ENCODE data around the gene GRIN3A. TPM values are rescaled to one million over a fixed set of nuclear protein-coding genes. Genes with fewer than 3 reads are reported as not detected.

GRIN3A gene
- total RNA-seq, 1 experiment from 2014 or later, result 0.03 TPM

GRCh38 chr9:101689039-101689438 lies 49.4 kb downstream of the GRIN3A start:
- no peaks in the 10 kb centered on the region for H3K9me3 ChIP-seq (ENCODE audit: control insufficient read depth, insufficient read depth, low read depth, low read length)
- ChIA-PET CTCF (no interaction called here), POLR2A (no interaction called here)
- intact Hi-C loops (cut with micrococcal nuclease; ENCODE audit: unreplicated experiment), result no loop called here
- H3K27me3 ChIP-seq (ENCODE audit: control insufficient read depth, insufficient read depth, low read length), result no peaks in the 10 kb centered on the region
- TF ChIP-seq POLR2AphosphoS5 (IDR thresholded peaks at IDR 0.05; ENCODE audit: low read depth, low read length) (no peak), TCF7L2 (IDR thresholded peaks at IDR 0.05; ENCODE audit: low read depth, low read length) (no peak)
- no peak for DNase-seq (ENCODE audit: low read depth, low spot score)
- in situ Hi-C loops (cut with HindIII; ENCODE audit: low pct_unique_long_range_greater_than_20kb, low sequenced_read_pairs), result no loop called here
- H3K36me3 ChIP-seq (ENCODE audit: control insufficient read depth, insufficient read depth, low read length), result no peaks in the 10 kb centered on the region
- H3K27ac ChIP-seq (ENCODE audit: low read length), result no peak overlapping the region
- no peak overlapping the region for H3K4me3 ChIP-seq (ENCODE audit: low read depth in 2 of 2, low read length in 2 of 2)
- no peak for ATAC-seq
- BruUV-seq (replicated peaks), result no TSS peak
- no peaks in the 10 kb centered on the region for H3K4me1 ChIP-seq (ENCODE audit: control insufficient read depth, insufficient read depth, low read length)

GRCh38 chr9:101684665-101685064 lies 53.8 kb downstream of the GRIN3A start:
- no peak for TF ChIP-seq SIN3A (IDR thresholded peaks at IDR 0.05; ENCODE audit: borderline replicate concordance, insufficient read depth, low read depth, low read length)
- no peak for TF ChIP-seq POLR2AphosphoS5 (IDR thresholded peaks at IDR 0.05; ENCODE audit: low read depth, low read length)
- TF ChIP-seq CTCF (IDR thresholded peaks at IDR 0.05), result no peak
- no peak for TF ChIP-seq TCF7L2 (IDR thresholded peaks at IDR 0.05; ENCODE audit: low read depth, low read length)
- no peaks in the 10 kb centered on the region for H3K36me3 ChIP-seq (ENCODE audit: control insufficient read depth, insufficient read depth, low read length)
- ATAC-seq (no peak), DNase-seq (ENCODE audit: low read depth, low spot score) (no peak)
- ChIA-PET POLR2A (no interaction called here), CTCF (no interaction called here)
- H3K27ac ChIP-seq (ENCODE audit: low read length), result no peak overlapping the region
- H3K27me3 ChIP-seq (ENCODE audit: control insufficient read depth, insufficient read depth, low read length), result no peaks in the 10 kb centered on the region
- H3K9me3 ChIP-seq (ENCODE audit: control insufficient read depth, insufficient read depth, low read depth, low read length), result no peaks in the 10 kb centered on the region
- BruUV-seq (replicated peaks), result no TSS peak
- H3K4me1 ChIP-seq (ENCODE audit: control insufficient read depth, insufficient read depth, low read length), result no peaks in the 10 kb centered on the region
- intact Hi-C loops (cut with micrococcal nuclease; ENCODE audit: unreplicated experiment) (no loop called here), in situ Hi-C loops (cut with HindIII; ENCODE audit: low pct_unique_long_range_greater_than_20kb, low sequenced_read_pairs) (no loop called here)
- H3K4me3 ChIP-seq (ENCODE audit: low read depth in 2 of 2, low read length in 2 of 2), result no peak overlapping the region

- intact Hi-C loops (cut with micrococcal nuclease; ENCODE audit: unreplicated experiment), result no loop called here
- no peaks in the 10 kb centered on the region for H3K9me3 ChIP-seq (ENCODE audit: control insufficient read depth, insufficient read depth, low read depth, low read length)
- in situ Hi-C loops (cut with HindIII; ENCODE audit: low pct_unique_long_range_greater_than_20kb, low sequenced_read_pairs), result no loop called here
- no peak for ATAC-seq
- no peaks in the 10 kb centered on the region for H3K36me3 ChIP-seq (ENCODE audit: control insufficient read depth, insufficient read depth, low read length)
- no peak overlapping the region for H3K4me3 ChIP-seq (ENCODE audit: low read depth in 2 of 2, low read length in 2 of 2)
- no peak overlapping the region for H3K27ac ChIP-seq (ENCODE audit: low read length)
- no TSS peak for BruUV-seq (replicated peaks)
- CTCF ChIA-PET, result no interaction called here
- TF ChIP-seq CTCF (IDR thresholded peaks at IDR 0.05) (no peak), REST (IDR thresholded peaks at IDR 0.05; ENCODE audit: insufficient read depth in 1 of 2, low read depth in 2 of 2, low read length in 1 of 2) (no peak), SIN3A (IDR thresholded peaks at IDR 0.05; ENCODE audit: borderline replicate concordance, insufficient read depth, low read depth, low read length) (no peak), TCF7L2 (IDR thresholded peaks at IDR 0.05; ENCODE audit: low read depth, low read length) (no peak), POLR2AphosphoS5 (IDR thresholded peaks at IDR 0.05; ENCODE audit: low read depth, low read length) (no peak)
- no peaks in the 10 kb centered on the region for H3K27me3 ChIP-seq (ENCODE audit: control insufficient read depth, insufficient read depth, low read length)
- DNase-seq (ENCODE audit: low read depth, low spot score), result no peak
- POLR2A ChIA-PET, result no interaction called here
- H3K4me1 ChIP-seq (ENCODE audit: control insufficient read depth, insufficient read depth, low read length), result no peaks in the 10 kb centered on the region
Measured at GRCh38 chr9:101683236-101683635, 55.2 kb downstream of the GRIN3A start.

Data from Panc1 (cell line).